H54 (cell line): ENCODE results near the gene SMYD3.

Experiments
- DNase-seq: peaks from one replicate; pipeline ENCODE4 v3.0.0; 2011; ENCODE audit warnings: low spot score, mixed read lengths; ENCODE audit not compliant: insufficient read length
- FAIRE-seq: peaks from 3 replicates; lab custom pipeline; 2011; peaks lifted over from hg19 to GRCh38; lab: Jason Lieb, UNC
- POLR2A ChIP-seq: IDR thresholded peaks from 2 replicates; pipeline ENCODE4 v1.6.1; 2011; ENCODE audit warnings: low read depth, mild to moderate bottlenecking, low read length

The SMYD3 gene

DNA sequence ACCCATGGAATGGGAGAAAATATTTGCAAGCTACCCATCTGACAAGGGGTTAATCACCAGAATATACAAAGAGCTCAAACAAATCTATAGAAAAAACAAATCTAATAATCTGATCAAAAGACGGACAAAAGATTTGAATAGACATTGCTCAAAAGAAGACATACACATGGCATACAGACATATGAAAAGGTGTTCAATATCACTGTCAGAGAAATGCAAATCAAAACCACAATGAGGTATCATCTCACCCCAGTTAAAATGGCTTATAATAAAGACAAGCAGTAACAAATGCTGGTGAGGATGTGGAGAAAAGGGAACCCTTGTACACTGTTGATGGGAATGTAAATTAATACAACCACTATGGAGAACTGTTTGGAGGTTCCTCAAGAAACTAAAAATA is 600.9 kb downstream of the SMYD3 start:
- no peak for DNase-seq
- no peak for FAIRE-seq
- TF ChIP-seq POLR2A, result no peak

DNA sequence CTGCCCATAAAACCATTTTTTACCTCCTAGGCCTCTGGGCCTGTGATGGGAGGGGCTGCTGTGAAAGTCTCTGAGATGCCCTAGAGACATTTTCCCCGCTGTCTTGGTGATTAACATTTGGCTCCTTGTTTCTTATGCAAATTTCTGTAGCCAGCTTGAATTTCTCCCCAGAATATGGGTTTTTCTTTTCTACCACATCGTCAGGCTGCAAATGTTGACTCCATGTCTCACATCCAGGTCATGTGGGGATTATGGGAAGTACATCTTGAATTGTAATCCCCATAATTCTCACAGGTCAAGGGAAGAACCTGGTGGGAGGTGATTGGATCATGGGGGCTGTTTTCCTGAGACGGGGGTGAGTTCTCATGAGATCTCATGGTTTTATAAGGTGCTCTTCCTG is 603.2 kb downstream of the SMYD3 start:
- no peak for FAIRE-seq
- TF ChIP-seq POLR2A, result no peak
- DNase-seq, result no peak

DNA sequence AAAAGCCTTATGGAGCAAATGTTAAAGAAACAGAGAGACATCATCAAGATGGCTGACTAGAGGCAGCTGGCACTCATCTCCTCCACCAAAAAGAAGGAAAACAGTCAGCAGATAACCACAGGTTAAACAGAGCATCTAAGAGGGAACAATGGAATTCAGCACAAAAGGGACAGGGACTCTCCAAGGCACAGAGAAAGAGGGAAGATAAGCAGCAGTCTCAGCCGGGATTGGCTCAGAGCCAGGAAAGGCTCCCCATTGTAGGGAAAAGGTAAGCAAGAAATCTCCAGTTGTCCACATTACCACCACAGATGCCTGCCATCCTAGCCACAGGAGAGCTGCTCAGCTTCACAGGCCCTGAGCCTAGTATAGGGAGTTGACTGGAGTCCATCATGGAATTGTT is 605.5 kb downstream of the SMYD3 start:
- FAIRE-seq, result no peak
- no peak for TF ChIP-seq POLR2A

DNA sequence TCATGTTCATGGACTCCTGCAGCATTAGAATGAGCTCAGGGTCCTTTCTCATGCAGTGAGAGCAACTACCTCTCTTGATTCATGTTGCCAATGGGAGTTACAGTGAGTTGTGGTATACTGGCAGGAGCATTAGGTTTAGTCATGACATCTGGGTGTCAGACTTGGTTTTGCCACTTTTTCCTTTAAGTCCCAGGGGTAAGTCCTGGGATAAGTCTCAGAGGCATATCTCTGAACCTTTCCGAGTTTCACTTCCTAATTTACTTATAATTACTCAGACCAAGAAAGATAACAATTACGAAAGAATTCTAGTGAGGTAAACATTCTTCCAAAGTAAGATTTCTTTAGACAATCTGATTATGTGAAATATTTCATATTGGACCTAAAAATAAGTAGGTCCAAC is 606.0 kb downstream of the SMYD3 start:
- no peak for FAIRE-seq
- DNase-seq, result no peak
- TF ChIP-seq POLR2A, result no peak

More for the DNA sequence above, 605.5 kb downstream of the SMYD3 start:
- DNase-seq, result no peak

DNA sequence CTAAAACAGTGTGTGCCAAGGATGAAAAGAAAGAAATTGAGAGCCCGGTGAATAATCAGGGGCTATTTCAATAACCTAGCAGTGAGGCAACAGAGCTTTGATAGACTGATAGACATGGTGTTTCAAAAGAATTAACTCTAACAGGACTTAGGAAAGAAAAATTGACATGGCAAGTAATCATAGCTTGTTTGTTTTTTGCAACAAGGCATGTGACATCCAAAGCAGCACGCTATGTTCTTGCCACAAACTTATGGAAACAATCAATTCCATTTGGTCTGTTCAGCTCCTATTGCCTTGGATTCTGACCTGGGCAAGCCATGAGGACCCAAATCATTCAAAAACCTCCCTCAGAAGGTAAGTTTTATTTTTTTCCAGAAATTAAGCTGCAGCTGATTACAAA is 608.5 kb downstream of the SMYD3 start:
- DNase-seq (no peak), FAIRE-seq (no peak)
- no peak for TF ChIP-seq POLR2A

DNA sequence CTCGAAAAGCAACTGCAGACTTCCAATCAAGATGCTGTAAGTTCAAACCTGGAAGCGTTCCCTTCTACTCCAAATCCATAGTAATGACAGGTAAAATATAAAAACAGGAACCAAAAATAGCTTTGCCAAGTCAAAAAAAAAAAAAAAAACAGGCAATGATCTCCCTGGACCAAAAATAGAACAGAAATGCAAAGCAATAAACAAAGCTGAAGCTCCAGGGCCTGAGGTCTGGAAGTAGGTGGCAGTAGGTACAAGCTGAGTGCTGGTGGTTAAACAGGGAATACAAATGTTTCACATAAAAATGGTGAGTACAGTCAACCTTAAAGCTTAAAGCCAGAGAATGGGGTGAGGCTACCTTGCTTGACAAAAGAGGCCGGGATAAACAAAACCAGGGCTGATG is 610.8 kb downstream of the SMYD3 start:
- TF ChIP-seq POLR2A, result no peak
- FAIRE-seq (no peak), DNase-seq (no peak)

DNA sequence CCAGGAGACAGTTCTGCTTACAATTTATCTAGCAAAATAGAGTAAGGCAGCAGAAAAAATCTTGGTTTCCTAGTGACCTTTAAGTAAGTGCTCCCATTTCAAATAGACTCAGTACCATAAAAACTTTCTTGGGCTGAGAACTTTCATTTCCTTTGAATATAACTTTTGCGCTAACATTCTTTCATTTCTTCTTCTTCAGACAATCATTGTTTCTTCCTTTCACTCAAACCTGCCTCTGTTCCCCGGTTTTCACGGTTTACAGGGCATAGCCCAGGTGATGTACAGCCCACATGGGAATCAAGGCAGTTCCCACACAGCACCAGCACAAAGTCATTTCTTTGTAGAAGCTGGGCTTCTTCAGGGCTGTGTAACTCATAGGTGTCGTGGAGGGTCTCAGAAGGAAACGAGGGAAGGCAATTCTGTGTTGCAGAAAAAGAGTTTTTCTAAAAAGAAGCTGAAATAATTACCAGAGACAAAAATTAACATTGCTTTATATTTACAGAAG is 611.6 kb downstream of the SMYD3 start:
- FAIRE-seq, result no peak
- DNase-seq, result no peak
- TF ChIP-seq POLR2A, result no peak

DNA sequence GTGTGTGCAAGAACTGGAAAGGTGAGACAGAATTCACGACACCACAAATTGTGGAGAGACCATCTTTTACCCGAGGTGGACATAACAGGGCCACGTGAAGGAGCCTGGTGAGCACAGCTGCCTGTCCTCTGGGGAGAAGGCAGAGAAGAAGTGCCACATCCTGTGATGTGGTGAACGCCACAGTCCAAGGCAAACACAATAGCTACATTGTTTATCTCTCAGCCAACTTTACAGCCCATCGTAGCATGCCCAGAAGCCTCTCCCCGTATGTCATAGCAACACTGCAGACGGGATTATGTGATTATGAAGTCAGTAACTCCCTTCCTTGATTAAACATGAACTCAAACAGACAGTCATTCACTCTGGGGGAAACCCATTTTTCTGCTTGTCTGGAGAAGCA is 612.2 kb downstream of the SMYD3 start:
- TF ChIP-seq POLR2A, result no peak
- FAIRE-seq (no peak), DNase-seq (no peak)

DNA sequence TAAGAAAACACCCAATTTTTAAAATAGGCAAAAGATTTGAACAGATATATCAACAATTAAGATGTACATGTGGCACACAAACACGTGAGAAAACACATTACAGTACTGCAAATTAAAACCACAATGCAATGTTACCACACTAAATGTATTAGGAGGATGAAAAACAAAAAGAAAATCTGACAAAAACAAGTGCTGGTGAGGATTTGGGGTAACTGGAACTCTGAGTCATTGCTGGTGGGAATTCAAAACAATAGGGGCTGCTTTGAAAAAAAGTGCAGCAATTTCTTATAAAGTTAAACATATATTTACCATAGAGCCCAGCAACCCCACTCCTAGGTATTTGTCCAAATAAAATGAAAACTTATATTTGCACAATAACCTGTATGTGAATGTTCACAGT is 614.1 kb downstream of the SMYD3 start:
- no peak for DNase-seq
- FAIRE-seq, result no peak
- TF ChIP-seq POLR2A, result no peak

DNA sequence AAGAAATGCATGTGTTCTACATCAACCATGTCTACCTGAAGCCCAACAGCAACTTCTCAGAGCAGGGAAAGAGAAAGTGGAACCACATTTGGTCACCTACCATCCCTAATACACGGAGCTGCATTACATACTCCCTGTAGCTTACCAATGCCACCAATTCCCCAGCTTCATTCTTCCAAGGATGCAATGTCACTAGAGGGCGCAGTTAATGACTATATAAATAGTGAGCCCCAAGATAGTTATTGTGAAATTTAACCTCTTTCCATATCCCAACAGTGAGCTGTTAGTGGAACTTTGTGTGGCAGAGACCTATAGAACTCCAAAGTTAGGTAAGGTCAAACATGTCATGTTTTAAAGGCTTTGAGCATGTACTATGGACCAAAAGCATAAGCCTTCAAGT is 618.3 kb downstream of the SMYD3 start:
- DNase-seq (peak; percentile 20), FAIRE-seq (peak; percentile 76)
- no peak for TF ChIP-seq POLR2A

DNA sequence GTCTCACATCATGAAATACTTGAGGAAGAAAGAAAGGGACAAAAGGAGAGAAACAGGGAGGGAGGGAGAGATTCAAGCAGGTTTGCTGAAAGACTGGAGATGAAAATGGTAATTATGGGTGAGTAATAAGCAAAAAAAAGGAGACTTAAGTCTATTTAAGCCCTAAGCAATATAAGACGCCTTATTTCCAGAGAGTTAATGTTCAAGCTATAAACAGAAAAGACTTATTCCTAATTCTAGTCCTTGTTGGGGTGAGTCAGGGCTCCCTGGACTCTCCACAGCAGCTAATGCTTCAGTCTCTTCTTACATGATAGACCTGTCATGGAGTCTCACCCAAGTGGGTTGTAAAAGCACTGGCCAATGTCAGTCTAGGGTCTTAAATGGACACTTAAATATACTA is 619.2 kb downstream of the SMYD3 start:
- TF ChIP-seq POLR2A, result no peak
- FAIRE-seq (no peak), DNase-seq (no peak)

DNA sequence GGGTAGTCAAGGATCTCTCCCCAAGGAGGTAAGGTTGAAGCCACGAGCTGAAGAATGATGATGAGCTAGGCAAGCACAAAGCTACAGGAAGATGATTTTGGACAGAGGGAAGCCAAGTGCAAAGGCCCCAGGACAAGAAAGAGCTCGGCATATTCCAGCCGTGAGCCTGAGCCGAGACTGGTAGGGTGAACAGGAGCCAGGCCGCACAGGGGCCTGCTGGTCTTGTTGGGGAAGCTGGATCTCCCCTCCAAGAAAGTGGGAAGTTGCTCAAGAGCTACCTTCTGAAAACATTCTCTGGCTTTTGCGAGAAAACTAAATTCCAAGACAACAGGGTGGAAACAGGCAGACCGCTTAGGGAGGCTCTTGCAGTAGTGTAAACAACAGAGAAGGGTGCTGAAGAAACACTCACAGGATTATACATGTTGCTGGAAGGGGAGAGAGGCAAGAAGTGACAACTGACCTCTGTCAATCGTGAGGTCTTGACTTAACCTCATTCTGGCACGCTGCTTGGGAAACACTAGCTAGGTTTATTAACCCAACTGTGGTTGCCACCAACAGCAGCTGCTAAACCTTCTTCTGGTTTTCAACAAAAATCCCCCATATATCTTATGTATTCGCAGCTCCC is 625.2 kb downstream of the SMYD3 start:
- TF ChIP-seq POLR2A, result no peak
- FAIRE-seq (no peak), DNase-seq (no peak)

DNA sequence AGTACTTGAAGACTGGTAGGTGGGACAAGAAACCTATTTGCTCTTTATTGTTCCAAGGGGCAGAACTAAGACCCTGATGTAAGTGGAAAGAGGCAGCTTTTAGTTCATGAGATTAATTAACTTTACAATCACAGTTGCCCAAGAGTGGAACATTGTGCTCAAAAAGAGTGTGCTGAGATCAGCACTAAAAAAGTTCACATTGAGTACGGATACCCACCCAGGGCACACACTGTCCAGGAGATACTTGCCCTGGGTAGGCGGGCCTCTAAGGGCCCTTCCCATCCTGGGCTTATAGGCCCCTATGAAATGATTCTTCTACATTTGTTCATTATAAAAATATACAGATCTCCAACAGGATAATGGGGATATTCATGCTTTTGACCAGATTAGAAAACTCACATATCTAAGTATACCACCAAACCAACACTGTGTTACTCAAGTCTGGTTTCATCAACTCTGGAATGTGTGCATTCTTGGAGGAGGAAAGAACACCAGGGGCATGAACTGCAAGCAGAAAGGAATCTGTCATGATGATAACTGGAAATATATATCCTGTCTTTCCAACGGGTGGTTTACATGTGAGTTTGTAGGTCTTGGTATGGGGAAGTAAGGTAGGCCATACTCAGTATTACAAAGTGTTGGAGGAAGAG is 626.2 kb downstream of the SMYD3 start:
- TF ChIP-seq POLR2A, result no peak
- FAIRE-seq, result no peak
- DNase-seq, result no peak

DNA sequence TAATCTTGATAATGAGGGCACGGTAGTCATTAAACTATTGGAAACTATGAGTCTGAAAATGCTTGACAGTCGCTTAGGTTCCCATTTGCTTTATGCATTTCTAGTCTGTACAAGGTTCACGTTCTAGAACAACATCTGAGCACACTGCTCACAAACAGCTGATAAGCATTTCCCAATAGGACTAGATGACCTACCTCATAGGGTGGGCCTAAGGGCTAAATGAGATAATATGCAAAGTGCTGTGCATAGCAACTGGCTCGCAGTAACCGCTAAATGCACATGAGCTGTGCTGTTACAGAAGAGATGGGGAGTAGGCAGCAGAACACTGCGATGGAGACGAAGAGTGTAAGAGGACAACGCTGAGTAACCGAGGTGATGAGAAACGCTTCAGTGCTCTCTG is 628.0 kb downstream of the SMYD3 start:
- FAIRE-seq (no peak), DNase-seq (no peak)
- no peak for TF ChIP-seq POLR2A

DNA sequence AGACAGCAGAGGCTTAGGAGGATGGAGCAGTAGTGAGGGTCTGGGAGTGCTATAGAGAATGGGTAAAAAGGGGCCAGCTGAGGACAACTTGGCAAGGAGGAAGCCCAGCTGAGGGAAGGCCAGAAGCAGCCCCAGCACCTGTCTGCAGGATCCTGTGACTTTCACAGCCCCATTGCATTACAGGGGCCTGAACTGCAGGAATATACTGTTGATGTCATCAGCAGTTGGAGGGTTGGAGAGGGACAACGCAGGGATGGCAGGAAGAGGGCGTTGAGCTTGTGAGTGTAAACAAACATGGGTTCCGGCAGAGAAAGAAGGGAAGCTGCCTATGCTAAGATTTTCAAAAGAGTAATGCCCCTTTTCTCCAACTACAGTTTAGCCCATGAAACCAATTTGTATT is 628.5 kb downstream of the SMYD3 start:
- FAIRE-seq (no peak), DNase-seq (no peak)
- no peak for TF ChIP-seq POLR2A
